Activated CD8-positive, alpha-beta memory T cell treated with anti-CD3 and anti-CD28 coated beads for 36 hours (primary cell): ENCODE results near the gene MAML3. TPM values are rescaled to one million over a fixed set of nuclear protein-coding genes. Genes with fewer than 3 reads are reported as not detected.
"Not testable (repeated sequence)": the region's sequence is repeated elsewhere in the genome, so short reads cannot be mapped to it uniquely, and the experiment has no call there.

ENCODE experiments used
- CTCF ChIA-PET: fragments of 350-600 bp; sonication (Branson Sonifier 250); formaldehyde crosslinking; loops from one replicate; lab custom pipeline; 2021; ENCODE audit warnings: antibody characterized with exemption; lab: Charles Lee
- POLR2A ChIA-PET: fragments of 350-600 bp; sonication (Branson Sonifier 250); formaldehyde crosslinking; loops from one replicate; lab custom pipeline; 2021; ENCODE audit warnings: antibody characterized with exemption; lab: Charles Lee
- total RNA-seq, 2 experiments: library from RNA; stranded (reverse); gene quantifications; one replicate each; pipeline ENCODE4 v1.2.3, GENCODE V29; 2021

The MAML3 gene
- total RNA-seq, 2 experiments from 2014 or later = 0.65 to 0.73 TPM

GRCh38 chr4:139961344-139961946 is 192.5 kb downstream of the MAML3 start:
- ChIA-PET CTCF (no interaction called here), POLR2A (no interaction called here)

GRCh38 chr4:139959396-139959795 is 194.6 kb downstream of the MAML3 start:
- CTCF ChIA-PET = no interaction called here
- POLR2A ChIA-PET = no interaction called here

GRCh38 chr4:139958739-139959098 is 195.3 kb downstream of the MAML3 start:
- CTCF ChIA-PET = no interaction called here
- POLR2A ChIA-PET = no interaction called here

- ChIA-PET CTCF (no interaction called here), POLR2A (no interaction called here)
Measured at GRCh38 chr4:139957986-139958738, 195.8 kb downstream of the MAML3 start.

GRCh38 chr4:139957065-139957464 is 196.9 kb downstream of the MAML3 start:
- ChIA-PET CTCF (no interaction called here), POLR2A (no interaction called here)

GRCh38 chr4:139956507-139957017 is 197.4 kb downstream of the MAML3 start:
- POLR2A ChIA-PET = no interaction called here
- CTCF ChIA-PET = no interaction called here

- POLR2A ChIA-PET = interaction anchor here (0.6 kb wide), 1 partner anchor 568 kb away, joined by 3 read pairs; the partner anchor contains the start of gene ELMOD2
- CTCF ChIA-PET = no interaction called here
Measured at GRCh38 chr4:139955600-139955999, 198.4 kb downstream of the MAML3 start.

- POLR2A ChIA-PET = no interaction called here
- CTCF ChIA-PET = no interaction called here
Measured at GRCh38 chr4:139954512-139954911, 199.5 kb downstream of the MAML3 start.

- POLR2A ChIA-PET = no interaction called here
- CTCF ChIA-PET = no interaction called here
Measured at GRCh38 chr4:139951021-139951420, 203.0 kb downstream of the MAML3 start.

- CTCF ChIA-PET = no interaction called here
- POLR2A ChIA-PET = no interaction called here
Measured at GRCh38 chr4:139950568-139950967, 203.4 kb downstream of the MAML3 start.

- CTCF ChIA-PET, POLR2A ChIA-PET: not testable (repeated sequence)
Measured at GRCh38 chr4:139944916-139945315, 209.1 kb downstream of the MAML3 start.

- CTCF ChIA-PET = no interaction called here
- POLR2A ChIA-PET = no interaction called here
Measured at GRCh38 chr4:139943277-139943676, 210.7 kb downstream of the MAML3 start.

- ChIA-PET CTCF (no interaction called here), POLR2A (no interaction called here)
Measured at GRCh38 chr4:139942241-139942640, 211.7 kb downstream of the MAML3 start.

GRCh38 chr4:139940600-139940999 is 213.4 kb downstream of the MAML3 start:
- ChIA-PET POLR2A (no interaction called here), CTCF (no interaction called here)

GRCh38 chr4:139938414-139938813 is 215.6 kb downstream of the MAML3 start:
- CTCF ChIA-PET = no interaction called here
- POLR2A ChIA-PET = no interaction called here

GRCh38 chr4:139935911-139936310 is 218.1 kb downstream of the MAML3 start:
- ChIA-PET CTCF (no interaction called here), POLR2A (no interaction called here)

GRCh38 chr4:139934708-139935195 is 219.2 kb downstream of the MAML3 start:
- CTCF ChIA-PET = no interaction called here
- POLR2A ChIA-PET = no interaction called here

- ChIA-PET CTCF (no interaction called here), POLR2A (no interaction called here)
Measured at GRCh38 chr4:139934057-139934707, 219.8 kb downstream of the MAML3 start.

- CTCF ChIA-PET = no interaction called here
- POLR2A ChIA-PET = no interaction called here
Measured at GRCh38 chr4:139933541-139933940, 220.4 kb downstream of the MAML3 start.

- ChIA-PET CTCF (no interaction called here), POLR2A (no interaction called here)
Measured at GRCh38 chr4:139933104-139933503, 220.9 kb downstream of the MAML3 start.
